Measurements from ENCODE around the gene LENG8.

- TF ChIP-seq EZH2phosphoT487 (IDR thresholded peaks at IDR 0.05; ENCODE audit: borderline replicate concordance, low read length) (no peak), CTCF (conservative IDR thresholded peaks at IDR 0.05; ENCODE audit: low read depth, low read length) (no peak), EZH2 (IDR thresholded peaks at IDR 0.05; ENCODE audit: low read length, unreplicated experiment) (no peak)
Observed at GRCh38 chr19:54460230-54461005, 11.4 kb downstream of the LENG8 start.

All from PC-3 (cell line).